Measurements from ENCODE around the gene PBRM1.

PBRM1 gene

DNA sequence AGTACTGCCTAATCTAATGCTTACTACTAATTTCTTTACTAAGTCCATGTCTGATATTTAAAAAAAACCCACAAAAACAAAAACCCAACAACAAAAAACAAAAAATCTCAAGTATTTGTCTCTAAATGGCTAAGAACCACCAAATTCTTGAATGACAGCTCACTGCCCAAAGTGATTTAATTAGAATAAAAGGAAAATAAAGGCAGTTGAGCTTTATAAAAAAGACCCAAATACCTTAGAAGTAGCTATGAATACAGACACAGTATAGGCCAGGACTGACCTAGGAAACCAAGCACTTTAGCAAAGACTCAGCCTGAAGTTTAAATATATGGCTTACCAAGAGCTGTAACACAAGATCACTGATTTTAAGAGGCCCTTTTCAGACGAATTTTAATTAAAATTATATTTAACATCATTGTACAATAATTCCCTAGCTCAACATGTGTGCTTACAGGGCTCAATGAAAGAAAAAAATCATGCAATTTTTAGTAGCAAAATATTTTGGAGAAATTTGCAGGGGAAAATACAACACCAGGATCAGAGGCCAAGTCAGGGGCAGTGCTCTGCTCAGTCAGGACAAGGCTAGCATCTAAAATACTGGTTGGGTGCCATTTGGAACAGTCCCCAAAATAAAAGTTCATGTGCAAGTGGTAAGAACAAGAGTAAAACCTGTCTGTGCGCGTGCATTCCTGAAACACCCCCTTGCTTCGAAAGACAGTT is 124.5 kb downstream of the PBRM1 start:
- H3K9me3 ChIP-seq (ENCODE audit: insufficient read depth, low read depth, low read length) = no peaks in the 10 kb centered on the region
- no peak overlapping the region for H3K27ac ChIP-seq (ENCODE audit: low read depth, low read length)
- no peak overlapping the region for H3K9ac ChIP-seq (ENCODE audit: low read depth, low read length)
- peaks cover 79% of the 10 kb centered on the region for H3K36me3 ChIP-seq (ENCODE audit: insufficient read depth, low read length)
- H3K4me1 ChIP-seq (ENCODE audit: insufficient read depth, low read length) = peaks cover 5% of the 10 kb centered on the region; the same call in 1 of the 2 replicates
- WGBS = 96% methylated on average over 3 of the region's 4 CpGs
- H3K4me3 ChIP-seq (ENCODE audit: low read length) = no peak overlapping the region
- H3K27me3 ChIP-seq (ENCODE audit: insufficient read depth, low read length) = no peaks in the 10 kb centered on the region

DNA sequence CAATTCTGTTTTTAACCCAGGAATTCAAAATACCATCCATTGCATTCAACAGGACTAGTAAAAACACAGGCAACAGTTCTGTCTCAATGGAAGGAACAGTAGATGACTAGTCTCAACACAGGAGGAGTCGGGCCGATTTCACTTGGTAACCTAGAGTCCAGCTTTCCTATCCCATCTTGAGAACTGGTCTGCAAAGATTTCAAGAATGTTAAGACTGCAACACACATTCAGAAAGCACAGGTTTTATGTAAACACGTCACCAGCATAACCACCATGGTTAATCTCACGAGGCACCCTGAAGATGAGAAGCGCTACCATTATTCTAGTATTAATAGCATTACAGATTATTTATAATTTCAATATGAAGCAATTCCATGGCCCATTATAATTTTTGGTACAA is 127.3 kb downstream of the PBRM1 start:
- 97% methylated on average over 4 of the region's 5 CpGs for WGBS
- H3K4me3 ChIP-seq (ENCODE audit: low read length) = no peak overlapping the region
- H3K27ac ChIP-seq (ENCODE audit: low read depth, low read length) = no peak overlapping the region
- H3K36me3 ChIP-seq (ENCODE audit: insufficient read depth, low read length) = peaks cover 83% of the 10 kb centered on the region
- H3K9me3 ChIP-seq (ENCODE audit: insufficient read depth, low read depth, low read length) = no peaks in the 10 kb centered on the region
- peaks cover 5% of the 10 kb centered on the region; the same call in 1 of the 2 replicates for H3K4me1 ChIP-seq (ENCODE audit: insufficient read depth, low read length)
- H3K9ac ChIP-seq (ENCODE audit: low read depth, low read length) = no peak overlapping the region
- no peaks in the 10 kb centered on the region for H3K27me3 ChIP-seq (ENCODE audit: insufficient read depth, low read length)

DNA sequence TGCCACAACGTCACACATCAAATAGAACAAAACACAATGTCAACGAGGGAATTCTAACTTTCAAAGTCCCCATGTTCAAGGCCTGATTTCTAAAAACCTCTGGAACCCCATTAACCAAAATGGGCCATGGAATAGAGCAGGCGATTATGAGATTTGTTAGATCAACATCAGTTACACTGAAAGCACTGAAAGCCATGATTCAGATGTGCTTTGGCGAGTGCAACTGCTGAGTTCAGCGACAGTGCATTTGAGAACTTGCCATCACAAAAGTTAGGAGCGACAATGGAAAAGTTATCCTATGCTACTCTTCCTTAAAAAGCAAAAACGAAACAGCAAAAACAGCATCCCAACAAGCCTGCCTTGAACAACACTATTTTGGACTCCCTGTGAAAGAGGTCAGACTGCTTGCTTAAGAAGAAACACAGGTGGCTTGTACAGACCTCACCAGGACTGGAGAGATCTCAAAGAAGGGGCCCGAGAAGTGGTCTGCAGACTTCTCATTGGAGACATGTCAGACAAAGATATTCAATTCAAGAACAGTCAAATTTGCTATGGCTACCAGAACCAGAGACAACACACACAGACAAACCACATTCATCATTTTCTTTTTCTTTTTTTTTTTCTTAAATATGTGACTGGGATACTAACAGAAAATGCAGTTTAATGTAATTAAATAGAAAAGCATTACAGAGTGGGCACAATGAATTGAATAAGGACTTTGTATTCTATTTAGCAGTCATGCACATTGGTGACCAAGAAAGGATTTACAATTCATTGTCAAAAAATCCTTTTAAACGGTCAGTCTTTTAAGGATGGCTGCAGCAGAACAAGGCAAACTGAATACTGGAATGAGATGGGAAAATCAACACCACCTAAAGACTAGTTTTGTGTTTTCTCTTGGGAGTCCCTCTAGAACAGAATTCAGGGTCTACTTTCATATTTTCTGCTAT is 128.4 kb downstream of the PBRM1 start:
- WGBS = 93% methylated on average over 9 of the region's 9 CpGs
- Histone ChIP-seq H3K27ac (ENCODE audit: low read depth, low read length) (no peak overlapping the region), H3K27me3 (ENCODE audit: insufficient read depth, low read length) (no peaks in the 10 kb centered on the region), H3K36me3 (ENCODE audit: insufficient read depth, low read length) (peaks cover 82% of the 10 kb centered on the region), H3K4me3 (ENCODE audit: low read length) (no peak overlapping the region), H3K9me3 (ENCODE audit: insufficient read depth, low read depth, low read length) (no peaks in the 10 kb centered on the region), H3K4me1 (ENCODE audit: insufficient read depth, low read length) (peaks cover 5% of the 10 kb centered on the region; the same call in 1 of the 2 replicates), H3K9ac (ENCODE audit: low read depth, low read length) (no peak overlapping the region)

DNA sequence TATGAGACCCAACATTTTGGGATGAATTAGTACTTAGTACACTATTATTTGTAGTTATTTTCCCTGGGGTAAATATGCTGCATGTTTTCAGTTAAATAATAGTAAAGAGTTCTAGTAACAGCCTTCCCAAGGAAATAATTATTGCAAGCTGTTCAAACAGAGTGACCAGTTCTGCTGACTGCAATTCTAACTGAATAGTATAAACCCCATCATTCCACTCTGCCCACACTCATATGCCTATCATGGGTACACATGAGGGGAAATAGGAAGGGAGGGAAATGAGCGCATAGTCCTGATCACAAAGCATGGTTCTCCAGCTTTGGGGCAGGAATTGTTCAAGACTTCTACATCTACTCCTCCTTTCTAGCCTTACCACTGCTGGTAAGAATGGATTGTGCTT is 130.7 kb downstream of the PBRM1 start:
- Histone ChIP-seq H3K27ac (ENCODE audit: low read depth, low read length) (no peak overlapping the region), H3K9ac (ENCODE audit: low read depth, low read length) (no peak overlapping the region), H3K4me1 (ENCODE audit: insufficient read depth, low read length) (peaks cover 5% of the 10 kb centered on the region; the same call in 1 of the 2 replicates), H3K36me3 (ENCODE audit: insufficient read depth, low read length) (peaks cover 82% of the 10 kb centered on the region), H3K9me3 (ENCODE audit: insufficient read depth, low read depth, low read length) (no peaks in the 10 kb centered on the region), H3K4me3 (ENCODE audit: low read length) (no peak overlapping the region), H3K27me3 (ENCODE audit: insufficient read depth, low read length) (no peaks in the 10 kb centered on the region)
- WGBS = no CpG with 5 or more reads among the region's 1 CpG

DNA sequence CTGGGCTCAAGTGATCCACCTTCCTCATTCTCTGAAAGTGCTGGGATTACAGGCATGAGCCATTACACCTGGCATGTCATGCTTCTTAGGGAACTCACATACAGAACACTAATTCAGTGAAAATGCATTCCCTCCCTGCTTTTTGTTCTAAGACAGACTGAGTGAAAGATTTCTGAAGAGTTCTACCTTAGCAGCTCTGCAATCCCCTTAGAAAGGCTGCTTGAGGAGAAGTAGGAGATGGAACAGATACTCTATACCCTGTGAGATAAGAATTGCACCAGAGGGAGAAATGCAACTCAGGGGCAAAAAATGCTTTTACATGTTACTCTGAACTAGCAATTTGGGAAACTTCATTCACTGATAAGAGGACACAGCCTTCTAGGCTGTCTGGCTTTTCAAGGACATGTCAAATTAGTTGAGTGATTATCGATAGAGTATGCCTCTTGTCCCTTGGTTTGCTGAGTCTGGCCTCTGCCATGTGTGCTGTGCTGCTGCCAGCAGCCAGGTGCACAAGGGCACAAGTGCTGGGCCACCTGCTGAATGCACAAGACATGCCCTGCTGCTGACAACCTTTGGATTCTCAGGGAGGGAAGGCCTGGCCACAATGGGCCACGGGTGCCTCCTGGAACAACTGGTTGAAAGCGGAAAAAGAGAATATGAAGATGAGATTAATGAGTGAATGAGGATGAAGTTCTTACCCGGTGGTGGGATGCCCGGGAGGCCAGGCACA is 131.5 kb downstream of the PBRM1 start:
- Histone ChIP-seq H3K9ac (ENCODE audit: low read depth, low read length) (no peak overlapping the region), H3K9me3 (ENCODE audit: insufficient read depth, low read depth, low read length) (no peaks in the 10 kb centered on the region), H3K27ac (ENCODE audit: low read depth, low read length) (no peak overlapping the region), H3K4me1 (ENCODE audit: insufficient read depth, low read length) (peaks cover 5% of the 10 kb centered on the region; the same call in 1 of the 2 replicates), H3K27me3 (ENCODE audit: insufficient read depth, low read length) (no peaks in the 10 kb centered on the region), H3K36me3 (ENCODE audit: insufficient read depth, low read length) (peaks cover 81% of the 10 kb centered on the region), H3K4me3 (ENCODE audit: low read length) (no peak overlapping the region)
- WGBS = 95% methylated on average over 5 of the region's 5 CpGs

DNA sequence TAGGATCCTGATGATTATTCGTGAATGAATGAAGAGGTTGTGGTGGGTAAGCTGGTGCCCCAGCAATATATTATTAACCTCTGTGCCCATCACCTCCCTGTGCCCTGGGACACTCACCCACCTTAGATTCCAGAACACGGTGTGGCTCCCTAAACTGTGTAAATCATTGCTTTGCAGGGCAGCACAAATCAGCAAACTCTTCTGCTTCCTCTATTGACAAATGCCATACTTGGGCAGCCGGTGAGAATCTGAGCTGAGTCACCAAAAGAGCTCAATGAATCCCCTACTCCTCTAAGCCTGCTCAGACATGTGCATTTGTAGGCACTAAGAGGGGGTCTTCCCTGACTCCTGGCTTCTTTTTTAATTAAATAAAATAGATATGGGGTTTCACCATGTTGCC is 133.6 kb downstream of the PBRM1 start:
- WGBS = 95% methylated on average over 3 of the region's 3 CpGs

DNA sequence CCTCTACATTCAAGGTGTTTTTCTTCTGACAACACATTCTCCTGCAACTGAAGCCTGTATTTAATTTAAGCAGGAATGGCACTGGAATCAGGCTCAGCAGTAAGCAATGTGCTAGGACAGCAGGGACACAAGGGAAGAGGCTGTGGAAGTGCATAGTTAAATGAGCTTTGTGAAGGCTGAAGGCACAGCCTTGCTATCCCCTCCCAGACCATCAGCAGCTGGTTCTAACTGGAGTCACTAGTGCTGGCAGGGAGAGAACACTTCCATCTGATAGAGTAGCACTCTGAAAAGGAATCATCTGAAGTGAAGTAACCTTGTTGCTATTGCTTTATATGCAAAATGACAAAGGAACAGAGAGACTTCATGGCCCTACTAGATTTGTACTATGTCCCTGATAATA is 134.6 kb downstream of the PBRM1 start:
- H3K27ac ChIP-seq (ENCODE audit: low read depth, low read length) = no peak overlapping the region
- H3K27me3 ChIP-seq (ENCODE audit: insufficient read depth, low read length) = no peaks in the 10 kb centered on the region
- no peaks in the 10 kb centered on the region for H3K9me3 ChIP-seq (ENCODE audit: insufficient read depth, low read depth, low read length)
- H3K9ac ChIP-seq (ENCODE audit: low read depth, low read length) = no peak overlapping the region
- H3K4me3 ChIP-seq (ENCODE audit: low read length) = no peak overlapping the region
- no peaks in the 10 kb centered on the region for H3K4me1 ChIP-seq (ENCODE audit: insufficient read depth, low read length)
- peaks cover 85% of the 10 kb centered on the region for H3K36me3 ChIP-seq (ENCODE audit: insufficient read depth, low read length)

More for the DNA sequence above, 133.6 kb downstream of the PBRM1 start:
- Histone ChIP-seq H3K27me3 (ENCODE audit: insufficient read depth, low read length) (no peaks in the 10 kb centered on the region), H3K4me3 (ENCODE audit: low read length) (no peak overlapping the region), H3K9me3 (ENCODE audit: insufficient read depth, low read depth, low read length) (no peaks in the 10 kb centered on the region), H3K9ac (ENCODE audit: low read depth, low read length) (no peak overlapping the region), H3K36me3 (ENCODE audit: insufficient read depth, low read length) (peaks cover 80% of the 10 kb centered on the region), H3K4me1 (ENCODE audit: insufficient read depth, low read length) (peaks cover 5% of the 10 kb centered on the region; the same call in 1 of the 2 replicates), H3K27ac (ENCODE audit: low read depth, low read length) (no peak overlapping the region)

DNA sequence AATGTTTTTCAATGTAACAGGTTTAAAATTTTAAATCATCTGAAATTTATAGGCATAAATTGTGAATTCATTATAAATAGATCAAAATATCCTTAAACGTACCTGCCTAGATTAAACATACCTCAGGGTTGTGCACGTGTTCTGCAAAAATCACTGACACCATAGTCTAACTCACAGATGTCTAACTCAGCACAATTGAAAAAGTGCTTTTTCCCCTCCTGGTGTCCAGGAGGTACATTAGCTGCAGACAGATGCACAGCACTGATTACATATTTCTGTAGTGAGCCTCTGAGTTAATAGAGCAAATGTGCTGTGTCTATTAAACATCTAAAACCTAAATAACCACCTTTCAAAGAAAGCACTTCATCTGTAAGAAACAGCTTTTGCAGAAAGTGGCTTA is 138.6 kb downstream of the PBRM1 start:
- no peaks in the 10 kb centered on the region for H3K9me3 ChIP-seq (ENCODE audit: insufficient read depth, low read depth, low read length)
- H3K4me3 ChIP-seq (ENCODE audit: low read length) = no peak overlapping the region
- H3K9ac ChIP-seq (ENCODE audit: low read depth, low read length) = no peak overlapping the region
- no peaks in the 10 kb centered on the region for H3K4me1 ChIP-seq (ENCODE audit: insufficient read depth, low read length)
- WGBS = 70% methylated on average over 2 of the region's 2 CpGs
- no peaks in the 10 kb centered on the region for H3K27me3 ChIP-seq (ENCODE audit: insufficient read depth, low read length)
- H3K27ac ChIP-seq (ENCODE audit: low read depth, low read length) = no peak overlapping the region
- peaks cover 77% of the 10 kb centered on the region for H3K36me3 ChIP-seq (ENCODE audit: insufficient read depth, low read length)

DNA sequence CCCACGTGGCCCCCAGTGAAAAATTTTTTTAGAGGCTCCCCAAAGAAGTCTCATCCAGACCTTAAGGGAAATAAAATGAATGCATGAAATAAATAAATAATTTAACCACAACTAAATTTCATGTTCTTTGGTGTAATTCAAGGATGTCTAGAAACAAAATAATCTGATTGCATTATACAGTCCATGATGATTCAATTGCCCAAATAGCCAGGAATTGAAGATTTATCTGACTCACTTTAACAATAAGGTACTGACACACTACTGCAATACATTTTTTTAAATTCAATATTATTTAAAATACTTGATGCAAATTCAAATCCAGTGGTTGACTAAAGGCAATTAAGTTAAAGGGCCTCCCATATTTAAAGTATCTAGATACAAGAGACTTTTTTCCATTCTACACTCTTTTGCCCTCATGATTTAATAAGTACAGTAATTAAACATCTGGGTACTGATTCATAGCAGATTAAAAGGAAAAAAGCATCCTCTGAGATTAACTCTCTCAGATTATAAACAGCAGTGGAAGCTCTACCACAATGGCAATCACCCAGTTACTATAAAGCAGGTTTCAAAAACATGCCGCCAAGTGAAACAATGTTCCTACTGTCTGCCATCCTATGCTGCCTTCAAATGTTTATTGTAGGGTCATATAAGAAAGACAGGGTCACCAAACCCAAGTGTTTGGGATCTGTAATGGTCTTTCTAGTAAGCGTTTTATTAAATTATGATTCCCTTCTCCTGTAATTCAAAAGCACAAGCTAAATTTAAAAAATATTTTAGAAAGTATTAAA is 139.4 kb downstream of the PBRM1 start:
- no peak overlapping the region for H3K9ac ChIP-seq (ENCODE audit: low read depth, low read length)

DNA sequence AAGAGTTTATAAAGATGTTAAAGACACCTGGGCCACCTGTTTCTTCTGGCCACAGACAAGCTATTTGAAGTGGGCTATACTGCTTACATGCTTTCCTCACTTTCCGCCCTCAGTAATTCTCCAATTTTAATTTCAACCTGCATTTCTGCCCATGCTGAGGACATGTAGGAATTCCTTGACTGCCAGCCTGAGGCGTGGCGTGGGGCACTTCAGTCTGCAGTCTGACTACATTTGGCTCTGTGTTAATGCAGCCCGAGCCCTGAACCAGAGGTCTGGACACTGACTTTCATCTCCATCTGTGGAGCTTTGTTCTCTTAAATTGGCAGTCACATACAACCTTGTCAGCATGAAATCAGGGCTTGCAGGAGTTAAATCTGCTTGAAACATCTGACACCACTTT is 140.8 kb downstream of the PBRM1 start:
- Histone ChIP-seq H3K36me3 (ENCODE audit: insufficient read depth, low read length) (peaks cover 74% of the 10 kb centered on the region), H3K27ac (ENCODE audit: low read depth, low read length) (no peak overlapping the region), H3K9me3 (ENCODE audit: insufficient read depth, low read depth, low read length) (no peaks in the 10 kb centered on the region), H3K27me3 (ENCODE audit: insufficient read depth, low read length) (no peaks in the 10 kb centered on the region), H3K4me3 (ENCODE audit: low read length) (no peak overlapping the region), H3K4me1 (ENCODE audit: insufficient read depth, low read length) (no peaks in the 10 kb centered on the region), H3K9ac (ENCODE audit: low read depth, low read length) (no peak overlapping the region)
- WGBS = 91% methylated on average over 4 of the region's 4 CpGs

More for the DNA sequence above, 139.4 kb downstream of the PBRM1 start:
- Histone ChIP-seq H3K4me1 (ENCODE audit: insufficient read depth, low read length) (no peaks in the 10 kb centered on the region), H3K9me3 (ENCODE audit: insufficient read depth, low read depth, low read length) (no peaks in the 10 kb centered on the region), H3K27ac (ENCODE audit: low read depth, low read length) (no peak overlapping the region), H3K27me3 (ENCODE audit: insufficient read depth, low read length) (no peaks in the 10 kb centered on the region), H3K4me3 (ENCODE audit: low read length) (no peak overlapping the region), H3K36me3 (ENCODE audit: insufficient read depth, low read length) (peaks cover 73% of the 10 kb centered on the region)
- WGBS = 95% methylated on average over 1 of the region's 3 CpGs
